Hypothalamus (tissue), 51 donors: ENCODE data around the gene PRF1.
A peak's percentile ranks its signal among the peaks of the same experiment; 100 is the strongest.

Experiments used
- DNase-seq, 51 donors: peaks; one replicate each; lab custom pipeline; 2025; lab: John Stamatoyannopoulos, UW

The PRF1 gene

DNA sequence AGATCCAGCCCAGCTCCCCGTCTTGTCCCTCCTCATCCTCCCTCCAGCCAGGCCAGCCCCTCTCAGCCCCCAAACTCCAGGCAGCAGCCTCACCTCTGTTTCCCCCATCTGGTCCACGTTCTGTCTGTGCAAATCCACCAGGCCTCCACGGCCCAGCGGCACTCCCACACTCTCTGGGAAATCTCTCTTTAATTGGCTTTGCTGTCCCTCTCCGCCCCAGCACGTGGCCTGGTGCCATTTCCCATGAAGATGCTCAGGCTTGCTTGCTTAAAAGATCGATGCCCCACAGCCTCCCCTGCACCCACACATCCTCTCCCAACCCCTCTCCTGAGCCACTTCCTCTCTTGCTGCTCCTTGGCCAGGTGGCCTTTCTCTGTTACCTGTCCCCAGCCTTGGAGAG lies 39.3 kb downstream of the PRF1 start:
- DNase-seq: no peak

DNA sequence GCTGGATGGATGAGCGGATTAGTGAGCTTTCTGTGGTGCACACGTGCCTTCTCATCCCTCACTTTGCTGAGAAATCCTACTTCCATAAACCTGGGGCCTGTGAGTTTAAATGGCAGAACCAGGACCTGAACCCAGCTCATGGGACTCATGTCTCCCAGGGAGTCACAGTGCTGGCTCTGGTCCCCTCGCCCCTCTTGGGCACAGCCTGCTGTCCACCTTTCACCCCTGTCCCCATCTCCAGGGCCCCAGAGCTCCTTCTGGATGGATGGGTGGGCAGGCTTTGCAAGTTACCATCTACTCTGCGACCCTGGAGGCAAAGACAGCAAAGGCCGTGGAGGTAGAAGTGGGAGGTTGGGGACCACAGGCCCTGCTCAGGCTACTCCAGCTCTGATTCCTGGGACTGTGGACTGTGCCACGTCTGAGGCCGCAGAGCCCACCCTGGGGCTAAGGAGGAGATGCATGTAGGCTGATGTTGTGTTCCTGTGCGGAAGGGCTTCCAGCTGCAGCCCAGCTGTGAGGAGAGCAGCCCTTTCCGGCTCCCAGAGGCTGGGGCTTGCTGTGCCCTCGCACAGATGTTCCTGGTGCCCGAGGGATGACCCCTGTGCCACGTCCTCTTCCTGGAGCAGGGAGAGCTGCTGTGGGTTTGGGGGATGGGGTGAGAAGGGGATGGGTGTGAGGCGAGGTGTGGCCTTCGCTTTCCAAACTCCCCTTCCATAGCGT lies 40.3 kb downstream of the PRF1 start:
- DNase-seq: no peak

DNA sequence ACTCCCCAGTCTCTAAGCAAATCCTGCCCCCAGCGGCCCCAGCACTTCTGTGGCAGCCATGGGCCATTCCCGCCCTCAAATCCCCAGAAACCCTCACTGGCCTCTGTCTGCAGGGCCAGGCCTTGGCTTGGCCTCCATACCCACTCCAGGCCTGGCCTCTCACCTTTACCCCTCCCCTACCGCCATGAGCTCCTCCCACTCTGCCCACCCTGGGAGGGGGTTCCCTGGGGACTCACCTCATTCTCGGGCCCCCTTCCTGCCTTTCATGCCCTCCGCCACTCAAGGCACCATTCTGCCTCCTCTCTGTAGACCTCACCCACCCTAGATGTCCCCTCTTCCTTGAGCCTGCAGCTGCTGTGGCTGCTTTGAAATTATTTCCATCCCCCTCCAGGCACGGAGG lies 41.0 kb downstream of the PRF1 start:
- DNase-seq: no peak

DNA sequence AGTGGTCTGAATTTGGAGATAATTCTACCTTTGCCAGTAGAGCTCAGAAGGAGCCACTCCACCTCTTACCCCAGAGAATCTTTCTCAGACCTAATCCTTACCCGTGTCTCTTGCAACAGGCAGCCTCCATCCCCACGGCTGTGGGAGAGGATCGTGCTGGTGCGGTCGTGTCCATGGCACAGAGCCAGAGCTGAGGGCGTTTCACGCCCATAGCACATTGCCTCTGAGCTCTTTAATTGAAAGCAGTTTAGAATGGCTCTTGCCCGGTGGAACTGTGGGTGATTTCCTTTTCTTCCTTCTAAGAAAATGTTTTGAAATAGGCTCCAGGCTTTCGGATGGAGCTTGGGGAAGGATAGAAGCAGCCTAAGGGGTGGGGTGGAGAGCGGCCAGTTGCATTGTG lies 41.5 kb downstream of the PRF1 start:
- DNase-seq: peak in 1 of 51 donors; percentile 52

DNA sequence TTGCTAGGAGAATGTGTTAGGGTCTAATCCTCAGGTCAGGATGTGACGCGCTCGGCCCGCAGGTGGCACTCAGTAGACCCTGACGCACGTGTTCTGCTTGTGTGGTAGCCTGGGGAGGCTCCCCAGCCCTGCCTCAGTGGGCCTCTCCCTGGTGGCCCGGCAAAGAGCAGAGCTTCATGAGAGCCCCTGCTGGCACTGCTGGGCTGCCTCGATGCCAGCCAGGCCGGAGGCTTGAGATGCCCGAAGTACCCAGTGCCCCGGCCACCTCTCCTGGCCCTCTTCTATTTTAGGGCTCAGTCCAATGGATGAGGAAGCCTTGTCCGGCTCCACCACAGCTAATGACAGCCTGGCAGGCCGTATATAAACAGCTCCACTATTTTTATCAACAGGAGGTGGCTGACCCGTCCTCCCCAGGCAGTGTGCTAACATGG lies 42.0 kb downstream of the PRF1 start:
- DNase-seq: no peak

DNA sequence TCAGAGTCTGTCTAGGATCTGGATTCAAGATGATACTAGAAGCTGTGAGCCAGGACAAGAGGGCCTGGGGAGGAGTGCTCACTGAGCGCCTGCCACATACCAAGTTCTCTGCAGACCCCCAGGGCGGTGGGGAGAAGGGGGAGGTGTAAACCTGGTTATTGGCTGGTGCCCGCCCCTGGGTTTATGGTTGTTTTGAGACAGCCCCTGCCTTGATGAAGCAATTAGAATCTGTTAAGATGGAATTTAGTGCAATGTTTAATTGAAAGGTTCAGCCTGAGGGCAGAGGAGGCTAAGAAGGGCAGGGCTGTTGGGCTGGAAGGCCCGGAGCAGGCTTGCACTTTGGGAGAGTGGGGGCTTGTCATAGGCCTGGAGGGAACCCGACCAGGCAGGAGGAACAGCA lies 42.7 kb downstream of the PRF1 start:
- no peak for DNase-seq

DNA sequence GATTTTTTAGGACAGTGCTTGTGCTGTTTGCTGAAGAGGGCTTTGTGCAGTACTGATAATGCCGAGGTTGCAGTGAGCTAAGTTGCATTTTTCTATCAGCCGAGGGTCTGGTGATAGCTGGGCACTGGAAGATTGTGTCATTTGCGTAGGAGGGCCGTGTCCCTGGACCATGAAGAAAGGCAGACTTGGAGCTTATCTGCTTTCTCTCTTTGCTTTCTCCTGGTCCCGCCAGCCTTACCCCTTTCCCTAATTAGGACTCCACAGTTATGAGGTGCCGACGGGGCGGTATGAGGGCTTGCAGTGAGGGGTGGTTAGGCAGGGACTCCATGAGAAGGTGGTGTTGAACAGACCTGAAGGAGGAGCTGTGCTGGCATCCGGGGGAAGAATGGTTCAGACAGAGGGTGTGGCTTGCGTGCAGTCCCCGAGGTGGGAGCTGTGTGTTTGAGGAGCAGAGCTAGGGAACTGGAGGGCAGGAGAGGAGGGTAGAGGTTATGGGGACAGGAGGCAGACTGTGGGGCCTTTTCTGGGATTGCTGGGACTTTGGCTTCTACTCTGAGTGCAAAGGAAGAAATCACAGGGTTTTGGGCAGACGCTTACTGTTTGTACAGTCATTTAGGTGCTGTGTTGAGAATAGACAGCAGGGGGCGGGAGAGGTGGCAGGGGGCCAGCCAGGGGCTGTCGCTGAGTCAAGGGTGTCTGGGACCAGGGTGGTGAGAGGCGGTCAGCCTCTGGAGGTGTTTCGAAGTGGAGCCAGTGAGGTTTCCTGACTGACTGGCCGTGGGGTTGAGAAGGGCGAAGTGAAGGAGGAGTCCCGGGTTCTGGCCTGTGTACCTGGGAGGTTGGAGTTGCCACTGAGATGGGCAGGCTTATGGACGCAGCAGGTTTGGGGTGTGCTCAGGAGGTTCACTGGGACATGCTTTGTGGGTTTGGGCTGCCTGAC lies 43.4 kb downstream of the PRF1 start:
- DNase-seq: peak in 9 of 51 donors; percentile 7 to 47 (median 18)

DNA sequence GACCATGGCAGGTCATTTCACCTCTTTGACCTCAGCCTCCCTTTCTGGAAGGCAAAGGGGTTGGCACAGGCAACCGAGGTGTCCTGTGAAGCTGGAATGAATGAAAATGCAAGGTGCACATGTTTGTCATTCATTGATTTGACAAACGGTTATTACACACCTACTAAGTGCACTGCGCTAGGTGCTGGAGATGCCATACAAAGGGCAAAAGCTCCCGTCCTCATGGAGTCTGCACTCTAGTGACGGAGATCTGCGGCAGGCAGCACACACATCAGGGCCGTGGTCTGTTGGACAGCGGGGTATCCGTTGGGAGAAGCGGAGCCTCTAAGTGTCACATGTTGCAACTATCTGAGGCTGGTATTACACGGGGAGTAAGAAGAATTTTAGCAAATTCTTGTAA lies 44.2 kb downstream of the PRF1 start:
- DNase-seq: no peak

DNA sequence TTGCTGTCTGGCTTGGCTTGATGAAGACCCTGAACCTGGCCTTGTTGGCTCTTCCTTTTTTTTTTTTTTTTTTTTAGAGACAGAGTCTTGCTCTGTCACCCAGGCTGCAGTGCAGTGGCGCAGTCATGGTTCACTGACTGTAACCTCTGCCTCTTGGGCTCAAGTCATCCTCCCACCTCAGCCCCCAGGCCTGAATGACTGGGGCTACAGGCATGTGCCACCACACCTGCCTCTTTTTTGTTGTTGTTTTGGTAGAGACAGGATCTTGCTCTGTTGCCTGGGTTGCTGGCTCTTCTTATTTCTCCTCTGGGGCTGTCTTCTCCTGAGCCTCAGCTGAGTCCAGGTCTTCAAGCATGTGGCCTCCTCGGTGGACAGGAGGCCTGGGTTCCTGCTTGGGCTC lies 44.7 kb downstream of the PRF1 start:
- DNase-seq: no peak

DNA sequence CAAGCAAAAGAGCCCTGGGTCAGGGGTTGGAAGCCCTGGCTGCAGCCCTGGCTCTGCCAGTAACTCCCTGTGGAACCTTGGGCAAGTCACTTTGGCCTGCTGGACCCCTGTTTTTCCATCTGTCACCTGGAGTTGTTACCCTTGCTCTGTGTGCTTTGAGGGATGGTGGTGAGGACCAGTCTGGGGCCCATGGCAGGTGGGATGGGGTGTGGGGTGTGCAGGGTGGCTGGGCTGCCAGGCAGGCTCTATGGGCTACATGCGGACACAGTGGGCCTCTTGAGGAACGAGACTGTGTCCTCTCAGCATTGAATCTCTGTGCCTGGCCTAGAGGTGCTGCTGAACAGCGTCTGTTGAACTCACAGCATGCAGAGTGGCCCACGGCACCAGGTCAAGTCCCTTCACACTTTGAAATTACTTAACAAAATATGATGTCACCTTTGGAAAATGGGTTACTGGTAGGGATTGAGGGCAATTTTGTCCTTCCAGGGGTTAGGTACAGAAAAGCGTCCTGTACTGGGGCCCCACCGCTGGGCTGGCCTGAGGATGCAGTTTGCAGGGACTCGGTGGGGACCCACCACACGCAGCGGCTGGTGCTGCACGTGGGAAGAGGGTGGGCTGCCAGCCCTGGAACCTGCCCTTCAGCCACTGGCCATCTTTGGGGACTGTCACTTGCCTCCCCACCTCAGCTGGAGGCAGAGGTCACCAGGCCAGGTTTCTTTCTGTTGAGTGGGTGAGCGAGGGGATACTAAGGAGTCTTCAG lies 45.3 kb downstream of the PRF1 start:
- DNase-seq: no peak

DNA sequence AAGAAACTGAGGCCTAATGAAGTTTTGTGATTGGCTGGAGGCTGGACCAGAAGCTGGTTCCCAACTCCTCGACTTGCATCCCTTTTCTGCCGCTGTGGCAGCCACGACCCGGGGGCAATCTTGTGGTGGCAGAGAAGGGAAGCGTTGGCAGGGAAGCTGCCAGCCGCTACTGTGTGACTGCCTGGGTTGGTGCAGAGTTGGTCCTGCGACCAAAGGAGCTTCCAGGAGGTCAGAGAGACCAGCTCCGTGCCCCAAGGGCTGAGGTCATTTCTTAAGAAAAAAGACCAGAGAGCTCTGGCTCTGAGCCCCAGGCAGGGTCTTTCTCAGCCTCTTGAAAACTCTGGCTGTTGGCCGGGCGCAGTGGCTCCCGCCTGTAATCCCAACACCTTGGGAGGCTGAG lies 47.2 kb downstream of the PRF1 start:
- DNase-seq: no peak

DNA sequence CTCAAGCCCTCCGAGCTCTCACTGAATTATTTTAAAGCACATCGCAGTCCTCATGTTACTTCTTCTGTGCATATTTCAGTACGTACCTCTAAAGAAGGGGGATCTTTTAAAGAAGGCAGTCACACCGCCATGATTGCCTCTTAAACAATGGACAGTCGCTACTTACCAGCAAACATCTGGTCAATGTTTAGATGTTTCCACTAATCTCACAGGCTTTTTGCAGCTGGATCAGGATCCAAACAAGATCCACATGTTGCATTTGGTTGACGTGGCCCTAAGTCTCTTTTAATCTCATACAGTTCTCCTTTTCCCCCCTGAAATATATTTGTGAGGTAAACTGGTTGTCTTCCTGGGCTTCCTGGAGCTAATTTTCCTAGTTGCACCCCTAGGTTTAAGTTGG lies 50.0 kb downstream of the PRF1 start:
- no peak for DNase-seq

DNA sequence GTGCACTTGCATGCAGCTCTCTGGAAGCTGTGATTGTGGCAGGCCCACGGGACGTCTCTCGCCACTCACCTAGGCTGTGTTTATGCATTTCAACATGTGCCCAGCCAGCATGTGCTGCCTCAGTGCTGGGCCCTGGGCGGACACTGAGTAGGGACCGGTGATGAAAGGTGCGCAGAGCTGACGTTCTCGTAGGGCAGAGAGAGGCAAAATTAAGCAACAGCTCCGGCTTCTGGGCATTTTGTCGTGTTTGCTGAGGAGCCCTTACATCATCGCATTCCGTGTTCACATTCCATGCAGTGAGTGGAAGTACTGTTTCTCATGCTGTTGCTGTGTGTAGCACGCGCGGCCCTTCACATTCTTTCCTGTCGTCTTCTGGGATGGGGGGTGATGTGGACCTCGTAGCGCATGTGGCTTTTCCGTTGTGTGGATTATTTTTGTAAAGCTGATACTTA lies 50.5 kb downstream of the PRF1 start:
- DNase-seq: no peak

DNA sequence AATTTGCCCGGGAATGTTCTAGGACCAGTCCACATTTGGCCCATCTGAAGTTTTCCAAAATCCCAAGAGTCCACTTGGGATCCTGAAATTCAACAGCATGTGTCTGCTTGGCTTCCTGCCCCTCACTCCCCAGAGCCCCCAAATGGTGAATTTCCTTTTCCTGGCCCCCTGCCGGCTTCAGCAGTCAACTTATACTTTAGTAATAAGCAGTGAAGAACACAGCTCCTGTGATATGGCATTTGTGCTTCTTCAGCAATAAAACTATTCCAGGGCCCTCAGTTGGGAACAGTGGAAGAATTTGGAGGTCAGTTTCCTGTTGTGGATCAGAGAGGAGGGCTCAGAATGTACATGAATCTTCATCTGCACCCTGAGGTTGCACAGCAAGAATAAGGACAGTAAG lies 51.1 kb downstream of the PRF1 start:
- no peak for DNase-seq

DNA sequence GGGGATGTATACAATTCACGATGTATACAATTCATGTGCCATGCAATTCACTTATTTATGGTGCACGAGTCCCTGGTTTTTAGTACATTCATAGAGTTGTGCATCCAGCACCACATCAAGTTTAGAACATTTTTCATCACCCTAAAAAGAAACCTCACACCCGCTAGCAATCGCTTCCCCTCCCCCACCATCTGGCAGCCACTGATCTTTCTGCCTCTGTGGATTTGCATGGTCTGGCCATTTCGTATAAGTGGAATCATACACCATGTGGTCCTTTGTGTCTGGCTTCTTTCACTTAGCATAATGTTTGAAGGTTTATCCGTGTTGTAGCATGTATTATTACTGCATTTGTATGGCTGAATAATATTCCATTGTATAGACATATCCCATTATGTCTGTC lies 52.1 kb downstream of the PRF1 start:
- DNase-seq: no peak

DNA sequence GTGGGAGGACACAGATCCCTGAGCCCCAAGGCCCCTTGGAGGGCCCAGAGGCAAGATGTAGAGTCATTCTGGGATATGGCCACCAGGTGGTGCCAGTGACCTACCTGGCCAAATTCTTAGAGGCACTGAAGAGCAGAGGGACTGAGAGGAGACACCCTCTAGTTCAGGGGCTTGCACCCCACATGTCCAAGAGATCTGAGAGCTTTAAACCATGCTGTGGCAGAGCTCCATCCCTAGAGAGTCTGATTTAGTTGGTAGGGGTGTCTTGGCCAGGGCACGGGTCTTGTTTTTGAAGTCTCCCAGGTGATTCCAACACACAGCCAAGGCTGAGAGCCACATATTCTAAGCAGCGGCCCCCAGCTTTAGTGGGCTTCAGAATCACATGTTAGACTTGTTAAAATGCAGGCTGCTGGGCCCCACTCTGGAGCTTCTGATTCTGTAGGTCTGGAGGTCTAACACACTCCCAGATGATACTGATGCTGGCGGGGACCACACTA lies 52.5 kb downstream of the PRF1 start:
- DNase-seq: peak in 42 of 51 donors; percentile 8 to 75 (median 36)

DNA sequence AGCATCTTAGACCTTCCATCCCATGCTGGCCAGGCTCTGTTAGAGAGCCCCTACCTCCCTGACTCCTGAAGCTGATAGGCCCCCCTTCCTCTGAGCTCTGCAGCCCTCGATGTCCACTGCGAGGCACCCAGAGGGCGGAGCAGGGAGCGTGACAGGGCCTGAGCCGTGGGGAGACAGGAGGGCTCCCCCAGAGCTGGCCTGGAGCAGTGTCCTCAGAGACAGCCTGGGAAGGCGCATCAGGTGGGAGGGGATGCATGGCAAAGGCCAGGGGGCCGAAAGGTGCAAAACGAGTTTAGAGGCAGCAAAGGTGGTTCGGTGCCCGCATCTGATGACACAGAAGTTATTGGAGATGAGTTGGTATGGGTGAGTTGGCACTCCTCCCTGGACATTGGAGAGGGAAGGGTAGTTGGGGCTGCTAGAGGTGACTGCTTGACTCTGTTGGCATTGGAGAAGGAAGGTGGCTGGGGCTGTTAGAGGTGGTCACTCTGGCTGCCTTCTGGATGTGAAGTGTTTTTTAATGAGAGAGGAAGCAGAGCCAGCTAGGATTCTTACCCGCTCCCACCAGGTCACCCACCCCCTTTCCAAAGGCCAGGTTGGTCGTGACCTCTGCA lies 53.1 kb downstream of the PRF1 start:
- DNase-seq: peak in 2 of 51 donors; percentile 13 to 62
